B cell (primary cell): ENCODE data around the gene ASAP3. TPM values are rescaled to one million over a fixed set of nuclear protein-coding genes. Genes with fewer than 3 reads are reported as not detected.

ENCODE experiments used
- ATAC-seq: fragments of 200-7000 bp; cut with Tn5 transposase; one replicate; pipeline ENCODE4 v1.10.0; 2021; ENCODE audit warnings: low read depth, mild to moderate bottlenecking, moderate number of reproducible peaks, moderate library complexity
- CTCF ChIA-PET: fragments of 350-600 bp; sonication (Branson Sonifier 250); formaldehyde crosslinking; loops from one replicate; lab custom pipeline; 2021; ENCODE audit warnings: antibody characterized with exemption, inconsistent platforms; lab: Charles Lee
- POLR2A ChIA-PET: fragments of 350-600 bp; sonication (Branson Sonifier 250); formaldehyde crosslinking; loops from one replicate; lab custom pipeline; 2021; ENCODE audit warnings: antibody characterized with exemption; lab: Charles Lee
- DNase-seq: peaks from one replicate; pipeline ENCODE4 v3.0.0; 2013
- H2AFZ ChIP-seq: 2 replicates; pipeline ENCODE4 v1.6.1; 2012; ENCODE audit warnings: mild to moderate bottlenecking, low read depth, low read length; ENCODE audit not compliant: insufficient read depth, poor library complexity, severe bottlenecking
- H3K27ac ChIP-seq, 2 donors: 1 replicate in 1 of 2; 2 replicates in 1 of 2; pipeline ENCODE4 v1.5.1; 2012 to 2013; ENCODE audit warnings: low read length in 2 of 2, mild to moderate bottlenecking in 2 of 2, moderate library complexity in 1 of 2
- H3K27me3 ChIP-seq, 4 experiments: fragments of 200-600 bp in 1 of 4; sonication (generic) in 1 of 4; replicated peaks in 1 of 4; 1 replicate in 2 of 4; 2 replicates in 2 of 4; pipeline versions ENCODE4 v1.6.1 to v1.7.0; 2013 to 2016; ENCODE audit warnings: low read length in 3 of 4, mild to moderate bottlenecking in 2 of 4, mixed read lengths in 1 of 4, moderate library complexity in 1 of 4; ENCODE audit not compliant: insufficient read depth in 4 of 4, control insufficient read depth in 3 of 4; ENCODE audit errors: control extremely low read depth in 1 of 4
- H3K36me3 ChIP-seq, 2 experiments: replicated peaks in 1 of 2; 1 replicate in 1 of 2; 2 replicates in 1 of 2; pipeline versions ENCODE4 v1.6.1 to v1.7.1; 2013; ENCODE audit warnings: low read length in 1 of 2; ENCODE audit not compliant: insufficient read depth in 2 of 2, control insufficient read depth in 1 of 2; ENCODE audit errors: control extremely low read depth in 1 of 2, extremely low read depth in 1 of 2
- H3K4me1 ChIP-seq, 2 donors: fragments of 200-600 bp in 1 of 2; sonication (generic) in 1 of 2; 1 replicate in 1 of 2; 2 replicates in 1 of 2; pipeline versions ENCODE4 v1.5.1 to v1.6.1; 2013 to 2017; ENCODE audit warnings: low read length in 2 of 2; ENCODE audit not compliant: control insufficient read depth in 2 of 2, insufficient read depth in 2 of 2
- H3K4me2 ChIP-seq: replicated peaks from 2 replicates; pipeline ENCODE3; 2012; ENCODE audit warnings: mild to moderate bottlenecking, low read depth, low read length; ENCODE audit not compliant: poor library complexity, severe bottlenecking
- H3K4me3 ChIP-seq, 5 experiments: fragments of 200-600 bp in 1 of 5; sonication (generic) in 1 of 5; 1 replicate in 3 of 5; 2 replicates in 2 of 5; pipeline versions ENCODE4 v1.5.1 to v1.7.0; 2011 to 2016; ENCODE audit warnings: low read length in 4 of 5, mild to moderate bottlenecking in 4 of 5, low read depth in 2 of 5, control low read depth in 1 of 5, moderate library complexity in 1 of 5; ENCODE audit not compliant: insufficient read depth in 1 of 5; ENCODE audit errors: control extremely low read depth in 1 of 5, extremely low read depth in 1 of 5
- H3K79me2 ChIP-seq: fragments of 200-600 bp; sonication (generic); one replicate; pipeline ENCODE4 v1.6.0; 2016; ENCODE audit warnings: low read length; ENCODE audit not compliant: control insufficient read depth, insufficient read depth
- H3K9ac ChIP-seq: fragments of 200-600 bp; sonication (generic); 2 replicates; pipeline ENCODE4 v1.6.1; 2017; ENCODE audit warnings: mild to moderate bottlenecking, low read length, moderate library complexity
- H3K9me3 ChIP-seq, 3 donors: one replicate each; pipeline versions ENCODE4 v1.6.1 to v1.7.1; 2013; ENCODE audit warnings: low read length in 2 of 3; ENCODE audit not compliant: control insufficient read depth in 2 of 3, insufficient read depth in 1 of 3; ENCODE audit errors: control extremely low read depth in 1 of 3
- H4K20me1 ChIP-seq: 2 replicates; pipeline ENCODE4 v1.6.0; 2012; ENCODE audit warnings: mild to moderate bottlenecking, low read length; ENCODE audit not compliant: insufficient read depth, control insufficient read depth, poor library complexity, severe bottlenecking
- H3K27ac Mint-ChIP-seq: one replicate; pipeline ENCODE4 v1.8.0; 2021; ENCODE audit warnings: mixed read lengths
- H3K27me3 Mint-ChIP-seq: one replicate; pipeline ENCODE4 v1.8.0; 2021; ENCODE audit warnings: mixed read lengths
- H3K4me1 Mint-ChIP-seq: one replicate; pipeline ENCODE4 v1.8.0; 2021; ENCODE audit warnings: mixed read lengths
- H3K4me3 Mint-ChIP-seq: one replicate; pipeline ENCODE4 v1.8.0; 2021; ENCODE audit warnings: mixed read lengths
- H3K9me3 Mint-ChIP-seq: one replicate; pipeline ENCODE4 v1.8.0; 2022; ENCODE audit warnings: mixed read lengths; ENCODE audit not compliant: insufficient read depth
- EZH2 ChIP-seq: IDR thresholded peaks from 2 replicates; pipeline ENCODE4 v1.6.1; 2012; ENCODE audit warnings: borderline replicate concordance, low read depth, mild to moderate bottlenecking, moderate library complexity, low read length; ENCODE audit not compliant: insufficient read depth, poor library complexity, severe bottlenecking
- WGBS: methylation state at CpG from one replicate; pipeline ENCODE4 v1.1.5; 2013; ENCODE audit warnings: missing lambda C conversion rate; ENCODE audit not compliant: insufficient coverage; 5-methylcytosine and 5-hydroxymethylcytosine counted together
- intact Hi-C: fragments of 100-400 bp; cut with micrococcal nuclease; formaldehyde crosslinking; loops from one replicate; pipeline ENCODE4 v1.10.0; 2022
- polyA plus RNA-seq: library from polyadenylated mRNA; depleted of rRNA; stranded (reverse); fragments of >200 nt; gene quantifications from 2 replicates; pipeline ENCODE4 v1.2.3, GENCODE V29; 2012
- total RNA-seq, 2 donors: library from RNA; stranded (reverse); fragments of 120-200 nt in 1 of 2; gene quantifications; 1 replicate in 1 of 2; 2 replicates in 1 of 2; pipeline versions ENCODE4 v1.2.3 to v1.2.4, GENCODE V29; 2013 to 2022
- TF ChIP-seq, protein P1 (sequence below): fragments of 200-600 bp; IDR thresholded peaks from one replicate; pipeline ENCODE4 v1.8.0; 2022; ENCODE audit warnings: antibody characterized with exemption, mild to moderate bottlenecking

The ASAP3 gene
- total and polyA plus RNA-seq, 2 donors (not counting 1 experiment from before 2014, with no cell fraction given): 2.9 to 11.0 TPM

- H2AFZ ChIP-seq: peak overlapping the region; percentile 45
Measured at GRCh38 chr1:23403735-23404486, 80.1 kb downstream of the ASAP3 start.

More at GRCh38 chr1:23403735-23404486, 80.1 kb downstream of the ASAP3 start:
- no peak overlapping the region for H3K4me3 ChIP-seq
- H3K36me3 ChIP-seq: no peaks in the 10 kb centered on the region
- no peaks in the 10 kb centered on the region for H3K9me3 ChIP-seq
- Mint-ChIP-seq H3K9me3 (no peaks in the 10 kb centered on the region), H3K4me1 (peaks cover 4% of the 10 kb centered on the region), H3K4me3 (no peak overlapping the region), H3K27me3 (peaks cover 3% of the 10 kb centered on the region), H3K27ac (no peak overlapping the region)
- H4K20me1 ChIP-seq: no peaks in the 10 kb centered on the region
- ATAC-seq (peak; percentile 92), DNase-seq (peak; percentile 80)
- no peak for TF ChIP-seq EZH2
- TF ChIP-seq, protein P1, sequence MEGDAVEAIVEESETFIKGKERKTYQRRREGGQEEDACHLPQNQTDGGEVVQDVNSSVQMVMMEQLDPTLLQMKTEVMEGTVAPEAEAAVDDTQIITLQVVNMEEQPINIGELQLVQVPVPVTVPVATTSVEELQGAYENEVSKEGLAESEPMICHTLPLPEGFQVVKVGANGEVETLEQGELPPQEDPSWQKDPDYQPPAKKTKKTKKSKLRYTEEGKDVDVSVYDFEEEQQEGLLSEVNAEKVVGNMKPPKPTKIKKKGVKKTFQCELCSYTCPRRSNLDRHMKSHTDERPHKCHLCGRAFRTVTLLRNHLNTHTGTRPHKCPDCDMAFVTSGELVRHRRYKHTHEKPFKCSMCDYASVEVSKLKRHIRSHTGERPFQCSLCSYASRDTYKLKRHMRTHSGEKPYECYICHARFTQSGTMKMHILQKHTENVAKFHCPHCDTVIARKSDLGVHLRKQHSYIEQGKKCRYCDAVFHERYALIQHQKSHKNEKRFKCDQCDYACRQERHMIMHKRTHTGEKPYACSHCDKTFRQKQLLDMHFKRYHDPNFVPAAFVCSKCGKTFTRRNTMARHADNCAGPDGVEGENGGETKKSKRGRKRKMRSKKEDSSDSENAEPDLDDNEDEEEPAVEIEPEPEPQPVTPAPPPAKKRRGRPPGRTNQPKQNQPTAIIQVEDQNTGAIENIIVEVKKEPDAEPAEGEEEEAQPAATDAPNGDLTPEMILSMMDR: peak; percentile 95
- intact Hi-C loops: loop anchor here (2.0 to 5.0 kb wide), 4 partner anchors 35 to 187 kb away; partner anchors contain the start of genes HNRNPR, HTR1D and ZNF436
- no peak overlapping the region for H3K27ac ChIP-seq
- H3K79me2 ChIP-seq: no peaks in the 10 kb centered on the region
- H3K9ac ChIP-seq: no peak overlapping the region
- H3K27me3 ChIP-seq: peaks cover 0 to 3% (median under 1%) of the 10 kb centered on the region in 4 experiments
- ChIA-PET POLR2A (interaction anchor here (0.7 kb wide), 1 partner anchor 60 kb away, joined by 3 read pairs; the partner anchor contains the start of gene HNRNPR), CTCF (interaction anchor here (0.6 to 2.5 kb wide), 15 partner anchors 10 to 305 kb away, joined by 3 to 12 read pairs (median 4); partner anchors contain the start of genes HNRNPR and TCEA3)
- peaks cover 0 to 5% of the 10 kb centered on the region in 2 donors for H3K4me1 ChIP-seq
- WGBS: 19% methylated on average over 17 of the region's 19 CpGs
- peak overlapping the region; percentile 19 for H3K4me2 ChIP-seq
